HG02884 (cell line): ENCODE data around the gene CEP192.
A peak's percentile ranks its signal among the peaks of the same experiment; 100 is the strongest.
"Not testable (repeated sequence)": the region's sequence is repeated elsewhere in the genome, so short reads cannot be mapped to it uniquely, and the experiment has no call there.

Source experiments
- ATAC-seq: cut with Tn5 transposase; IDR thresholded peaks from one replicate; pipeline ENCODE4 v1.9.1; 2021; ENCODE audit warnings: mild to moderate bottlenecking, moderate library complexity; ENCODE audit not compliant: unreplicated experiment

Gene CEP192

DNA sequence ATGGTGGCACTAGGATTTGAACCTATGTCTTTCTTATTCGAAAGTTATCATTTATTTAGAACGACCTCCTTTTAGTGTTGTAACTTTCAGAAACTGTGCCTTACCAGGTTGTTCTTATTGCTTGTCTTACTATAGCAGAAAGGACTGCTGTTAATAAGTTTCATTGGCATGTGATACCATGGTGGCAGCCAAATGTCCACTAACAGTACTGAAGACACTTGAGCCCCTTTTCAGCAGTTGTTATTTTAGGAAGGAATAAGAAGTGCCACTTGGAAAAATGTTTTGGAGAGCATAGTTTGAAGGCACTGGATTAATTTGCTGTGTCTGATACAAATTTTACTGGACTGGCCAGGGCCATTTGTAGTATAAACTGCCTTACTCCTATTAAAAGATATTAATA is 37.7 kb downstream of the CEP192 start:
- ATAC-seq, result no peak

GRCh38 chr18:13032173-13032572 is 41.0 kb downstream of the CEP192 start:
- no peak for ATAC-seq

- no peak for ATAC-seq
Measured at GRCh38 chr18:13035249-13035914, 44.2 kb downstream of the CEP192 start.

DNA sequence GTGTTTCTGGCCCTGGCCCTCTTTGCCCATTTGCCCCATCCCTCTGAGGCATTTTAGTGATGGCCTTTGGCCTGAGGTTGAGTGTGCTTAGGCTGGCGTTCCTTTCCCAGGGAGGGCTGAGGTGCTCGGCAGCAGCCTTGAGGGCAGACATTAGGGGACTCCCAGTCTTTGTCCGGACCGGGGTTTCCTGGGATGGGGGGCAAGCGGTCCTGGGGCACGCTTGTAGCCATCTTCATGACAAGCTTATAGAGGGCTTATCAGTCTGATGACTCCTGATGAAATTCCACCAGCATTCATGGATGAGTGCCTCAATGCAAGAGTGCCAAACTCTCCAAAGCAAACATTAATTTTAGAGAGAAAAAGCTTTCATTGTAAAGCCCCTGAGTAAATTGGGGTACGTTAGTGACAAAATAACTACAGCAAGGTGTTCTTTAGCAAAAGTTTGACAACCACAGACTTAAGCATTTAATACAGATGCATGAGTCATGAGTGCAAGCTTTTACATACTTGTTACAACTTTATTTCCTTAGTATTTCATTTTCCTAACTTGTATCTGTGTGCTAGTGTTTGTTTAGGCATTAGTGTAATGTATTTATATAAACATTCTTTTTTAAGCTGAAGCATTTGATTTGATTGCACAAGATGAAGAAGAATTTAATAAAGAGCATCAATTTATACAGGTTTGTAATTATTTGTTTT is 45.6 kb downstream of the CEP192 start:
- no peak for ATAC-seq

GRCh38 chr18:13039806-13040205 is 48.6 kb downstream of the CEP192 start:
- no peak for ATAC-seq

GRCh38 chr18:13043066-13043465 is 51.9 kb downstream of the CEP192 start:
- ATAC-seq, result no peak

- no peak for ATAC-seq
Measured at GRCh38 chr18:13048061-13048595, 57.0 kb downstream of the CEP192 start.

- no peak for ATAC-seq
Measured at GRCh38 chr18:13051159-13051558, 60.0 kb downstream of the CEP192 start.

GRCh38 chr18:13051950-13052349 is 60.8 kb downstream of the CEP192 start:
- ATAC-seq, result peak; percentile 66

GRCh38 chr18:13054336-13054735 is 63.2 kb downstream of the CEP192 start:
- no peak for ATAC-seq

- no peak for ATAC-seq
Measured at GRCh38 chr18:13061630-13062189, 70.5 kb downstream of the CEP192 start.

DNA sequence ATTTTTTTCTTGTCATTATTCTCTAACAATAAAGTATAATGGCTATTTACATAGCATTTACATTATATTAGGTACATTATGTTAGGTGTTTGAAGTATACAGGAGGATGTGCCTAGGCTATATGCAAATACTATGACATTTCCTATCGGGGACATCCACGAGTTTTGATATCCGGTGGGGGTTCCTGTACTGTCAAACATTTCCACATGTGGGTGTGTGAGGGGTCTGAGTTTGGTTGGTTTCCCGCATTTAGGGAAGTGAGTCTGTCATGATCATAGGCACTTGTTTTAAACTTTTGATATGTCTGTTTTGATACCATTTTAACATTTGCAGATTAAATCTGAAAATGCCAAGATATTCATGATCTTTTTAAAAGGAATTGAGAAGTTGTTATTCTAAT is 76.0 kb downstream of the CEP192 start:
- ATAC-seq, result no peak

DNA sequence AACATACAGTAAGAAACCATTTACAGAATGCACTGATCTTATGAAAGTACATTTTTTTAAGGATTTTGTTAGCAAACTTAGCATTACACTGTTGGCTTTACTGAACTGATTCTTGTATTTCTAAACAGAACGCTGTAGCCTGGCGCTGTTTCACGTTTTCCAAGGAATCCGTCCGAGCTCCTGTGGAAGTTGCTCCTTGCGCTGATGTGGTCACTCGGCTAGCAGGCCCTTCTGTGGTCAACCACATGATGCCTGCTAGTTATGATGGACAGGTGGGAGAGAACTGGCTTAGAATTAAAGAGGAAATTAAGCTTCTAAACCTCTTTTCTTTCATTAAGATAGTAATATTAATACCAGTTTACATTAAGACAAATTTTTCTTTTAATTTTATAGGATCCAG is 76.8 kb downstream of the CEP192 start:
- ATAC-seq, result no peak

DNA sequence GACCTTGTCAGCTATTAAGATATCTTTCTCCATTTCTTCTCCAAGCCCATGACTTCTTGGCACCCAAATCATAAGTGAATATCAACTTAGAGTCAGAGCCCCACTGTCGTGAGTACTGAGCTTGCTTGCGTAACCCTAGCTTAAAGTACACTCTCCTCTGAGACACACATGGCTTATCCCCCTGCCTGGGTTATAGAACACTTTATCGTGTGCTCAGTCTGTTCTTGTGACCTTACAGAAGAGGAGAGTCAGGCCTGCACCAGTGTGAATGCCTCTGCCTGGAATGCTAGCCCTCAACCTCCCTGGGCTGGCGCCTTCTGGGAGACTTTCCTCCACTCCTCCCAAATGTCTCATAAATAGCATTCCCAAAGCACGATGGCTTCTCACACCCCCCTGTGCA is 79.3 kb downstream of the CEP192 start:
- ATAC-seq, result no peak

DNA sequence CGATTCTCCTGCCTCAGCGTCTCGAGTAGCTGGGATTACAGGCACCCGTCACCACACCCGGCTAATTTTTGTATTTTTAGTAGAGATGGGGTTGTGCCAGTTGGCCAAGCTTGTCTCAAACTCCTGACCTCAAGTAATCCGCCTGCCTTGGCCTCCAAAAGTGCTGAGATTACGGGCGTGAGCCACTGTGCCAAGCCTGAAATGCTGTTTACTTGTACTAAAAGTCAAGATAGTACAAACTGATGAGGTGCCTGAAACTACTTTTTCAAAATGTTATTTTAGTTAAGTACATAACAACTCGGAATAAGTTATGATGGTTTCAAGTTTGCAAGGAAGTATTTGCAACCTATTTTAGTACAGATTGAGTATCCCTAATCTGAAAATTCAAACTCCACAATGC is 85.7 kb downstream of the CEP192 start:
- ATAC-seq, result no peak

DNA sequence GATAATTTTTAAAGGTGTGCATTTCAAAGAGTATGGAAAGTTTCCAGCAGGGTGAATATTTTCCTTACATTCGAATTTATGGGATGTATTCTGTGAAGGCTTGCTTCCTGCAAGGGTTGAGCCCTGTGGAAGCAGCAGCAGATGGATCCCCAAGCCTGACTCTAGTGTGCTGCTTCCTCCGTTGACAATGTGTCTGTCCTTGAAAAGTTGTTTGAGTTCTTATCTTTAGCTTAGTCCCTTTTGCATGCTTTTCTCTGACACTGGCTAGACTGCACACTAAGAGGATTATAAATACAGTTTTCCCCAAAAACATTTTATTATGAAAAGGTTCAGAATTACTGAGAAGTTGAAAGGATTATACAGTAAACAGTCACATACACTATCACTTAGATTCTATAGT is 86.3 kb downstream of the CEP192 start:
- no peak for ATAC-seq

DNA sequence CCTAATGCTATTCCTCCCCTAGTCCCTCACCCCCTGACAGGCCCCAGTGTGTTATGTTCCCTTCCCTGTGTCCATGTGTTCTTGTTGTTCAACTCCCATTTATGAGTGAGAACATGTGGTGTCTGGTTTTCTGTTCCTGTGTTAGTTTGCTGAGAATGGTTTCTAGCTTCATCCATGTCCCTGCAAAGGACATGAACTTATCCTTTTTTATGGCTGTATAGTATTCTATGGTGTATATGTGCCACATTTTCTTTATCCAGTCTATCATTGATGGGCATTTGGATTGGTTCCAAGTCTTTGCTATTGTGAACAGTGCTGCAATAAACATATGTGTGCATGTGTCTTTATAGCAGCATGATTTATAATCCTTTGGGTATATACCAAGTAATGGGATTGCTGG is 86.9 kb downstream of the CEP192 start:
- not testable (repeated sequence) for ATAC-seq

DNA sequence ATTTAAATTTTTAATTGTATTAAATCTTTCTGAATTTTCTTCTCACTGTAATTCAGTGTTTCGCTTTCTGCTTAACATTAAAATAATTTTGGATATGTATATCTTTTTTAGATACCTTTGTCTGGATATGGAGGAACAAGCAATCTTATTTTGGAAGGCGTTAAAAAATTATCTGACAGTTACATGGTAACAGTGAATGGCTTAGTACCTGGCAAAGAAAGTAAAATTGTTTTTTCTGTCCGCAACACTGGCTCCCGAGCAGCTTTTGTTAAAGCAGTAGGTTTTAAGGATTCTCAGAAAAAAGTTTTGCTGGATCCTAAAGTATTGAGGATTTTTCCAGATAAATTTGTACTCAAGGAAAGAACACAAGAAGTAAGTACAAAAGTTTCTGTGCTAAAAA is 95.7 kb downstream of the CEP192 start:
- no peak for ATAC-seq

- ATAC-seq, result no peak
Measured at GRCh38 chr18:13095466-13095865, 104.3 kb downstream of the CEP192 start.

- ATAC-seq, result no peak
Measured at GRCh38 chr18:13096232-13096631, 105.1 kb downstream of the CEP192 start.

DNA sequence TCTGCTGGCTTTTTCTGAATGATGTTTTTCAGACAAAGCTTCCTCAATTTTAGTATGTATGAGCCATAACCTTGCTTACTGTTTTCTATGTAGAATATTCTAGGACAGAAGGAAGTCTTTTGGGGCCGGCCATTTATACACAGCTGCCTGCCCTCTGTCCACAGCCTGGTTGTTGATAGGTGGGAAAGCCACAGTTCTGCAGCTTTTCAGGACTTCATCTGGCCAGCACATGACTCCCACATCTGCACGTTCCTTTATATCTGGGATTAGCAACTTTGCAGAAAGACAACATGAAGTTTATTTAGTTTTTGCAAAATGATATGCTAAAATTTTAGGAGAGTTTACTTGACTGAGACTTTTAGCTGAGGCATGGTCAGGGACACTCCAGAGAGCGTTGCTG is 105.6 kb downstream of the CEP192 start:
- ATAC-seq, result no peak

DNA sequence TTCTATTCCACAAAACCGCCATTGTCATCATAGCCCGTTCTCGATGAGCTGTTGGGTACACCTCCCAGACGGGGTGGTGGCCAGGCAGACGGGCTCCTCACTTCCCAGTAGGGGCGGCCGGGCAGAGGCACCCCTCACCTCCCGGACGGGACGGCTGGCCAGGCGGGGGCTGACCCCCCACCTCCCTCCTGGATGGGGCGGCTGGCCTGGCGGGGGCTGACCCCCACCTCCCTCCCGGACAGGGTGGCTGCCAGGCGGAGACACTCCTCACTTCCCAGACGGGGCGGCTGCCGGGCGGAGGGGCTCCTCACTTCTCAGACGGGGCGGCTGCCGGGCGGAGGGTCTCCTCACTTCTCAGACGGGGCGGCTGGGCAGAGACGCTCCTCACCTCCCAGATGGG is 106.9 kb downstream of the CEP192 start:
- ATAC-seq, result not testable (repeated sequence)
